Ovary (tissue), 3 donors: ENCODE results near the gene RHOJ.

ENCODE experiments used
- EP300 ChIP-seq: sonication (generic); formaldehyde crosslinking; IDR thresholded peaks from one replicate; pipeline ENCODE4 v1.6.1; 2017; ENCODE audit warnings: antibody characterized with exemption
- POLR2A ChIP-seq: fragments of 450-650 bp; IDR thresholded peaks from one replicate; pipeline ENCODE4 v1.6.1; 2017; ENCODE audit warnings: antibody characterized with exemption, mild to moderate bottlenecking, moderate library complexity
- TF ChIP-seq, protein P1 (sequence below), 3 donors: fragments of 450-650 bp in 2 of 3; fragments of 200-600 bp in 1 of 3; IDR thresholded peaks; one replicate each; pipeline versions ENCODE4 v1.5.1 to v1.8.0; 2016 to 2022; ENCODE audit warnings: antibody characterized with exemption in 3 of 3, mild to moderate bottlenecking in 1 of 3
- donor health status: DM: no; HTN: no; CAD: no.

- no peak for TF ChIP-seq EP300
- TF ChIP-seq, protein P1, sequence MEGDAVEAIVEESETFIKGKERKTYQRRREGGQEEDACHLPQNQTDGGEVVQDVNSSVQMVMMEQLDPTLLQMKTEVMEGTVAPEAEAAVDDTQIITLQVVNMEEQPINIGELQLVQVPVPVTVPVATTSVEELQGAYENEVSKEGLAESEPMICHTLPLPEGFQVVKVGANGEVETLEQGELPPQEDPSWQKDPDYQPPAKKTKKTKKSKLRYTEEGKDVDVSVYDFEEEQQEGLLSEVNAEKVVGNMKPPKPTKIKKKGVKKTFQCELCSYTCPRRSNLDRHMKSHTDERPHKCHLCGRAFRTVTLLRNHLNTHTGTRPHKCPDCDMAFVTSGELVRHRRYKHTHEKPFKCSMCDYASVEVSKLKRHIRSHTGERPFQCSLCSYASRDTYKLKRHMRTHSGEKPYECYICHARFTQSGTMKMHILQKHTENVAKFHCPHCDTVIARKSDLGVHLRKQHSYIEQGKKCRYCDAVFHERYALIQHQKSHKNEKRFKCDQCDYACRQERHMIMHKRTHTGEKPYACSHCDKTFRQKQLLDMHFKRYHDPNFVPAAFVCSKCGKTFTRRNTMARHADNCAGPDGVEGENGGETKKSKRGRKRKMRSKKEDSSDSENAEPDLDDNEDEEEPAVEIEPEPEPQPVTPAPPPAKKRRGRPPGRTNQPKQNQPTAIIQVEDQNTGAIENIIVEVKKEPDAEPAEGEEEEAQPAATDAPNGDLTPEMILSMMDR (IDR thresholded peaks at IDR 0.05): no peak
- TF ChIP-seq POLR2A: no peak
Measured at GRCh38 chr14:63277591-63278183, 73.4 kb downstream of the RHOJ start.
